GM10248 (cell line): Measurements from ENCODE around the gene ACTN3.

Source experiments
- CTCF ChIA-PET: fragments of 300-600 bp; sonication (Branson Sonifier 250); formaldehyde crosslinking; extraction: SDS; loops from one replicate; lab custom pipeline; 2021; ENCODE audit warnings: antibody characterized with exemption; lab: Yijun Ruan, JAX
- POLR2A ChIA-PET: fragments of 350-650 bp; sonication (Branson Sonifier 250); formaldehyde crosslinking; extraction: SDS; loops from one replicate; lab custom pipeline; 2020; ENCODE audit warnings: antibody characterized with exemption; lab: Yijun Ruan, JAX
- DNase-seq: peaks from one replicate; pipeline ENCODE4 v3.0.0; 2012; ENCODE audit errors: extremely low spot score
- CTCF ChIP-seq: IDR thresholded peaks from 2 replicates; pipeline ENCODE4 v1.5.1; 2012; ENCODE audit warnings: mild to moderate bottlenecking, low read depth; ENCODE audit errors: extremely low read depth, missing control alignments, control extremely low read depth

ACTN3 gene

DNA sequence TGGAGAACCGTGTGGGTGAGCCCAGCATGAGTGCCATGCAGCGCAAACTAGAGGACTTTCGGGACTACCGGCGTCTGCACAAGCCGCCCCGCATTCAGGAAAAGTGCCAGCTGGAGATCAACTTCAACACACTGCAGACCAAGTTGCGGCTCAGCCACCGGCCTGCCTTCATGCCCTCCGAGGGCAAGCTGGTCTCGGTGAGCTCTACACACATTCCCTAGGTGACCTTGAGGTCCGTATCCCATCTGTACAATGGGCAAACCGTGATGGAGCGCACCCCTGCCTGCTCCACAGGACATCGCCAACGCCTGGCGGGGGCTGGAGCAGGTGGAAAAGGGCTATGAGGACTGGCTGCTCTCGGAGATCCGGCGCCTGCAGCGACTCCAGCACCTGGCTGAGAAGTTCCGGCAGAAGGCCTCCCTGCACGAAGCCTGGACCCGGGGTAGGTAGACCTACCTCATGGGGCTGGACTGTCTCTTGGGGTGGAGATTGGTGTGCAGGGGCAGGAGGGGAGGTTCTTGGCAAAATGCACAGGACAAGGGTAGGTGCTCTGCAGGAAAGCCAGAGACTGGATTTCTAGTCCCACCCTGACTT lies 11.1 kb downstream of the ACTN3 start:
- POLR2A ChIA-PET = no interaction called here
- CTCF ChIA-PET = no interaction called here
- DNase-seq = no peak
- no peak for TF ChIP-seq CTCF

DNA sequence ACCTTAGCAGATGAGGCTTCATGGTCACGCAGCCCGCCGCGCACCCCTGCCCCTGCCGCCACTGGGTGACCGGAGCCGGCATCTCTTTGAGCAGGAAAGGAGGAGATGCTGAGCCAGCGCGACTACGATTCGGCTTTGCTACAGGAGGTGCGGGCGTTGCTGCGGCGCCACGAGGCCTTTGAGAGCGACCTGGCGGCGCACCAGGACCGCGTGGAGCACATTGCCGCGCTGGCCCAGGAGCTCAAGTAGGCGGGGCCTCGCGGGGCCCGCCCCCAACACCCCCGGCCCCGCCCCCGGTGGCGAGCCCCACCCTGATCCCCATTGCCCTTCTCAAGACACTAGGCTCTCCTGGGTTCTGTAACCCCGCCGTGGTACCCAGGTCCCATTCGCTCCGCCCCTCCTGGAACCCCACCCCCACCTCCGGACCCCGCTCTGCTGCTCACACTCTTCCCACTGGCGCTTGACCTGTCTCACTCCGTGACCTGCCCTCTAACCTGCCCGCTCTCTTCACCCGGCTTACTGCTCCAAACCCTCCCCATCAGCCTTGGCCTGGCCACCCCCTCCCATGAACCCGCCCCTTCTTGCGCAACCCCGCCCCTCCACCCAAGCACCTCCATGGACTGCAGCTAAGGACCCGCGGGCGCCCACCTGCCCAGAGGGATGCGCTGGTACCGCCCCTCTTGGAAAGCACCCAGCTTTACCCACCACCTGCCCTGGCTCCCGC lies 12.6 kb downstream of the ACTN3 start:
- TF ChIP-seq CTCF = no peak
- ChIA-PET CTCF (interaction anchor here (2.6 kb wide), 1 partner anchor 10 kb away, joined by 7 read pairs; the partner anchor contains the start of gene CTSF), POLR2A (interaction anchor here (0.5 kb wide), 1 partner anchor 40 kb away, joined by 4 read pairs; no protein-coding TSS in a partner anchor)
- no peak for DNase-seq

DNA sequence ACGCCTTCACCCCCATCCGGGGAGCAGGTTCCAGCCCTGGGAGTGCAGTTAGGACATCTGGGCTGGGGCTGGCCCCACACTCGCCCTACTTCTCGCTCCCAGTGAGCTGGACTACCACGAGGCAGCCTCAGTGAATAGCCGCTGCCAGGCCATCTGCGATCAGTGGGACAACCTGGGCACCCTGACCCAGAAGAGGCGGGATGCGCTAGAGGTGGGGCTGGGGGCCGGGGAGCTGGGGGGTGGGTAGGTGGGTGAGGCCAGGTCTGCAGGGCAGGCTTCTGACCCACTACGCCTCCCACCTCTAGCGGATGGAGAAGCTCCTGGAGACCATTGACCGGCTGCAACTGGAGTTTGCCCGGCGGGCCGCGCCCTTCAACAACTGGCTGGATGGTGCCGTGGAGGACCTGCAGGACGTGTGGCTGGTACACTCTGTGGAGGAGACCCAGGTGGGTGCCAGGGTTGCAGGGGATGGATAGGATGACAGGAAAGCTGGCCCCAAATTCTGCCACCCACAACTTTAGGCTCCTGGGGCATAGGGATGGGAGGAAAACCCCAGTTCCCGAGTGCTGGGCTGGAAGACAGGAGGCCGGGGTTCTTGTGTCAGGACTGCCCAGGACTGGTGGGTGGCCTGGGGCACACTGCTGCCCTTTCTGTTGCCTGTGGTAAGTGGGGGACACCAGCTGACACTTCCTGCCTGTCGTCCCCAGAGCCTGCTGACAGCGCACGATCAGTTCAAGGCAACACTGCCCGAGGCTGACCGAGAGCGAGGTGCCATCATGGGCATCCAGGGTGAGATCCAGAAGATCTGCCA lies 13.4 kb downstream of the ACTN3 start:
- no peak for DNase-seq
- TF ChIP-seq CTCF = no peak
- POLR2A ChIA-PET = no interaction called here
- CTCF ChIA-PET = interaction anchor here (0.8 to 2.6 kb wide), 2 partner anchors 9 to 119 kb away, joined by 3 to 7 read pairs; partner anchors contain the start of gene CTSF

- DNase-seq = no peak
- TF ChIP-seq CTCF = no peak
- POLR2A ChIA-PET = interaction anchor here (1.0 kb wide), 2 partner anchors 55 to 117 kb away, joined by 3 read pairs; partner anchors contain the start of genes RBM14 and RBM4B
- CTCF ChIA-PET = interaction anchor here (0.8 to 2.6 kb wide), 5 partner anchors 8 to 117 kb away, joined by 3 to 11 read pairs (median 6); partner anchors contain the start of genes CTSF and ZDHHC24
These were observed 14.7 kb downstream of the ACTN3 start for GRCh38 chr11:66561178-66561974.

GRCh38 chr11:66561975-66562248 lies 15.2 kb downstream of the ACTN3 start:
- no peak for TF ChIP-seq CTCF
- POLR2A ChIA-PET = interaction anchor here (1.0 kb wide), 2 partner anchors 54 to 116 kb away, joined by 3 read pairs; partner anchors contain the start of genes RBM14 and RBM4B
- CTCF ChIA-PET = interaction anchor here (1.0 to 2.6 kb wide), 4 partner anchors 8 to 117 kb away, joined by 3 to 11 read pairs (median 6); partner anchors contain the start of genes CTSF and ZDHHC24

DNA sequence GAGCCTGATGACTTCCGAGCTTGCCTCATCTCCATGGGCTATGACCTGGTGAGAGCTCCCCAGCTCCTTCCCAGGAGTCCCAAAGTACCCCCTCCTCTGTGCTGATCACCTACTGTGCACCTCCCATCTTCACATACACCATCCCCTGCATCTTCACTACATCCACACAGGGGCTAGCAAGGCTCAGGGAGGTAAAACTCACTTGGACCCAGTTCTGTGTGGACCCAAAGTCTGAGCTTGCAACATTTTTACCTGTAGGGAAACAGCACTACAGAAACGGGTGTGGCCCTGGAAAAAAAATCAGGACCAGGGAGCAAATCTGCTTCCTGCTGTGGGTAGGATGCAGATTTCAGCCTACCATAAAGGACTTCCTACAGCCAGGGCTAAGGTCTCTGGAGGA lies 15.6 kb downstream of the ACTN3 start:
- no peak for DNase-seq
- CTCF ChIA-PET = interaction anchor here (1.0 to 2.5 kb wide), 3 partner anchors 15 to 116 kb away, joined by 3 to 11 read pairs (median 6); partner anchors contain the start of gene ZDHHC24
- no peak for TF ChIP-seq CTCF
- POLR2A ChIA-PET = interaction anchor here (1.0 kb wide), 2 partner anchors 54 to 116 kb away, joined by 3 read pairs; partner anchors contain the start of genes RBM14 and RBM4B

More at GRCh38 chr11:66561975-66562248, 15.2 kb downstream of the ACTN3 start:
- DNase-seq = no peak
